Gastroesophageal sphincter (tissue), 3 donors: ENCODE measurements around the gene IL13RA1.

Experiments
- CTCF ChIP-seq, 4 experiments: fragments of 200-600 bp in 2 of 4; fragments of 450-650 bp in 2 of 4; sonication (generic) in 1 of 4; IDR thresholded peaks; one replicate each; pipeline ENCODE4 v1.5.1; 2017 to 2019; ENCODE audit warnings: antibody characterized with exemption in 4 of 4, mild to moderate bottlenecking in 2 of 4, moderate library complexity in 2 of 4
- POLR2A ChIP-seq, 2 donors: fragments of 450-650 bp; IDR thresholded peaks; one replicate each; pipeline ENCODE4 v1.6.1; 2017; ENCODE audit warnings: antibody characterized with exemption in 2 of 2, mild to moderate bottlenecking in 2 of 2, moderate library complexity in 1 of 2
- POLR2AphosphoS5 ChIP-seq: sonication (generic); formaldehyde crosslinking; IDR thresholded peaks from one replicate; pipeline ENCODE4 v1.6.1; 2017; ENCODE audit warnings: antibody characterized with exemption

GRCh38 chrX:118693843-118694242, 33.6 kb upstream of the IL13RA1 start:
- TF ChIP-seq CTCF (IDR thresholded peaks at IDR 0.05) (no peak), POLR2AphosphoS5 (no peak), POLR2A (IDR thresholded peaks at IDR 0.05) (no peak)
